ENCODE data around the gene RNU6-9.

Gene RNU6-9

GRCh38 chr19:873084-873483 is 20.2 kb upstream of the RNU6-9 start:
- no peak overlapping the region for H2AFZ ChIP-seq (ENCODE audit: low read depth, low read length, severe bottlenecking)
- no peak overlapping the region for H3K4me3 ChIP-seq (ENCODE audit: insufficient read depth, low read length, poor library complexity, severe bottlenecking)
- H3K27ac ChIP-seq (ENCODE audit: low read depth, low read length), result no peak overlapping the region
- H3K79me2 ChIP-seq (ENCODE audit: insufficient read depth, low read length), result no peaks in the 10 kb centered on the region
- H3K9me3 ChIP-seq (ENCODE audit: insufficient read depth, low read length), result no peaks in the 10 kb centered on the region
- H3F3A ChIP-seq (ENCODE audit: insufficient read depth), result no peaks in the 10 kb centered on the region
- no peaks in the 10 kb centered on the region for H3K36me3 ChIP-seq (ENCODE audit: low read length)
- no peaks in the 10 kb centered on the region for H3K9me2 ChIP-seq (replicated peaks; ENCODE audit: insufficient read depth, low read length)
- no peaks in the 10 kb centered on the region for H4K20me1 ChIP-seq (ENCODE audit: low read depth, low read length)
- H3K27me3 ChIP-seq (ENCODE audit: low read length), result no peaks in the 10 kb centered on the region
- TF ChIP-seq CTCF (IDR thresholded peaks at IDR 0.05; ENCODE audit: insufficient read depth, low read length, poor library complexity, severe bottlenecking) (no peak), EZH2phosphoT487 (conservative IDR thresholded peaks at IDR 0.05; ENCODE audit: low read length) (no peak)
- peak overlapping the region; percentile 39 for H3K4me2 ChIP-seq (ENCODE audit: low read depth, low read length, poor library complexity, severe bottlenecking)
- H3K9ac ChIP-seq (ENCODE audit: low read length), result no peak overlapping the region

- no peaks in the 10 kb centered on the region for H3F3A ChIP-seq (ENCODE audit: insufficient read depth)
- no peak overlapping the region for H3K27ac ChIP-seq (ENCODE audit: low read depth, low read length)
- H3K4me3 ChIP-seq (ENCODE audit: insufficient read depth, low read length, poor library complexity, severe bottlenecking), result no peak overlapping the region
- no peak overlapping the region for H3K4me2 ChIP-seq (ENCODE audit: low read depth, low read length, poor library complexity, severe bottlenecking)
- H3K27me3 ChIP-seq (ENCODE audit: low read length), result no peaks in the 10 kb centered on the region
- H3K9me2 ChIP-seq (replicated peaks; ENCODE audit: insufficient read depth, low read length), result no peaks in the 10 kb centered on the region
- no peaks in the 10 kb centered on the region for H3K36me3 ChIP-seq (ENCODE audit: low read length)
- no peak overlapping the region for H3K9ac ChIP-seq (ENCODE audit: low read length)
- H3K9me3 ChIP-seq (ENCODE audit: insufficient read depth, low read length), result no peaks in the 10 kb centered on the region
- H2AFZ ChIP-seq (ENCODE audit: low read depth, low read length, severe bottlenecking), result no peak overlapping the region
- H3K79me2 ChIP-seq (ENCODE audit: insufficient read depth, low read length), result no peaks in the 10 kb centered on the region
- no peaks in the 10 kb centered on the region for H4K20me1 ChIP-seq (ENCODE audit: low read depth, low read length)
- TF ChIP-seq CTCF (IDR thresholded peaks at IDR 0.05; ENCODE audit: insufficient read depth, low read length, poor library complexity, severe bottlenecking) (no peak), EZH2phosphoT487 (conservative IDR thresholded peaks at IDR 0.05; ENCODE audit: low read length) (no peak)
Observed at GRCh38 chr19:873561-874041, 19.7 kb upstream of the RNU6-9 start.

- no peaks in the 10 kb centered on the region for H3K79me2 ChIP-seq (ENCODE audit: insufficient read depth, low read length)
- no peaks in the 10 kb centered on the region for H3K36me3 ChIP-seq (ENCODE audit: low read length)
- no peaks in the 10 kb centered on the region for H3K9me3 ChIP-seq (ENCODE audit: insufficient read depth, low read length)
- no peaks in the 10 kb centered on the region for H3K9me2 ChIP-seq (replicated peaks; ENCODE audit: insufficient read depth, low read length)
- no peaks in the 10 kb centered on the region for H3F3A ChIP-seq (ENCODE audit: insufficient read depth)
- no peak overlapping the region for H2AFZ ChIP-seq (ENCODE audit: low read depth, low read length, severe bottlenecking)
- H3K4me2 ChIP-seq (ENCODE audit: low read depth, low read length, poor library complexity, severe bottlenecking), result no peak overlapping the region
- no peak overlapping the region for H3K27ac ChIP-seq (ENCODE audit: low read depth, low read length)
- H3K27me3 ChIP-seq (ENCODE audit: low read length), result no peaks in the 10 kb centered on the region
- no peak overlapping the region for H3K9ac ChIP-seq (ENCODE audit: low read length)
- TF ChIP-seq EZH2phosphoT487 (conservative IDR thresholded peaks at IDR 0.05; ENCODE audit: low read length) (no peak), CTCF (IDR thresholded peaks at IDR 0.05; ENCODE audit: insufficient read depth, low read length, poor library complexity, severe bottlenecking) (no peak)
- no peak overlapping the region for H3K4me3 ChIP-seq (ENCODE audit: insufficient read depth, low read length, poor library complexity, severe bottlenecking)
- no peaks in the 10 kb centered on the region for H4K20me1 ChIP-seq (ENCODE audit: low read depth, low read length)
Observed at GRCh38 chr19:875265-875879, 17.9 kb upstream of the RNU6-9 start.
